Pancreas (tissue), 10 donors: Measurements from ENCODE around the gene TANC2. TPM values are rescaled to one million over a fixed set of nuclear protein-coding genes. Genes with fewer than 3 reads are reported as not detected.

Experiments
- ATAC-seq, 4 donors: fragments of 200-7000 bp; cut with Tn5 transposase; one replicate each; pipeline versions ENCODE4 v1.8.0 to v1.9.1; 2020; ENCODE audit warnings: mild to moderate bottlenecking in 4 of 4, moderate library complexity in 4 of 4
- DNase-seq, 6 donors: peaks; one replicate each; pipeline ENCODE4 v3.0.0-alpha.2; 2020
- FAIRE-seq: peaks from 2 replicates; lab custom pipeline; 2012; peaks lifted over from hg19 to GRCh38; lab: Jason Lieb, UNC
- H3K27ac ChIP-seq, 4 donors: fragments of 200-600 bp; sonication (generic); 1 replicate in 3 of 4; 2 replicates in 1 of 4; pipeline versions ENCODE4 v1.5.0 to v1.8.0; 2020
- H3K27me3 ChIP-seq, 4 donors: fragments of 200-600 bp; one replicate each; pipeline ENCODE4 v1.8.0; 2021
- H3K36me3 ChIP-seq, 3 donors: fragments of 200-600 bp; sonication (generic) in 1 of 3; one replicate each; pipeline versions ENCODE4 v1.5.0 to v1.8.0; 2020 to 2021
- H3K4me1 ChIP-seq, 3 donors: fragments of 200-600 bp; one replicate each; pipeline ENCODE4 v1.8.0; 2021
- H3K4me3 ChIP-seq, 4 donors: fragments of 200-600 bp; sonication (generic) in 2 of 4; one replicate each; pipeline versions ENCODE4 v1.5.0 to v1.8.0; 2020 to 2021
- H3K9me3 ChIP-seq, 4 donors: fragments of 200-600 bp; one replicate each; pipeline ENCODE4 v1.8.0; 2021
- CTCF ChIP-seq, 4 donors: fragments of 200-600 bp; sonication (generic) in 3 of 4; IDR thresholded peaks; one replicate each; pipeline versions ENCODE4 v1.5.0 to v1.8.0; 2021; ENCODE audit warnings: antibody characterized with exemption in 4 of 4
- WGBS, 2 donors: extraction: QIAGEN DNeasy Blood & Tissue Kit; methylation state at CpG; one replicate each; pipeline ENCODE4 v1.1.7; 2013; 5-methylcytosine and 5-hydroxymethylcytosine counted together
- intact Hi-C, 3 donors: fragments of 100-400 bp; cut with DNase I; formaldehyde crosslinking; loops; one replicate each; pipeline versions ENCODE4 v1.11.1 to v1.14.2; 2022
- polyA plus RNA-seq, 2 donors: library from polyadenylated mRNA; stranded (reverse); fragments of 200-250 nt; gene quantifications; one replicate each; pipeline ENCODE4 v1.2.3, GENCODE V29; 2013
- total RNA-seq, 6 donors: library from RNA; stranded (reverse); fragmentation: NEBNext Ultra II Directional in 4 of 6; extraction: Animal tissue kit (Norgen Biotek cat#: 25700) in 4 of 6; gene quantifications; one replicate each; pipeline versions ENCODE4 v1.2.1 to v1.2.4, GENCODE V29; 2021 to 2023
- donor health status: healthy with polysubstance abuse.
- donor health status: DM: no; HTN: no; CAD: no; lungs with moderate emphysema.
- donor health status: DM: no; HTN: no; CAD: no.
- donor health status: control.
- donor health status: control.
- donor health status: Bipolar disorder and iron deficiency.
- donor health status: DM: yes; HTN: yes; CAD: no.
- donor health status: DM: no; HTN: no; CAD: no.
- donor health status: DM: no; HTN: no; CAD: no.
- donor health status: DM: yes; HTN: yes; CAD: no.

The TANC2 gene
- total and polyA plus RNA-seq, 8 donors = 3.7 to 28.0 (median 10.9) TPM

GRCh38 chr17:62996221-62996620 lies 30.2 kb downstream of the TANC2 start:
- Histone ChIP-seq H3K27me3 (no peaks in the 10 kb centered on the region), H3K36me3 (no peaks in the 10 kb centered on the region), H3K9me3 (no peaks in the 10 kb centered on the region), H3K27ac (no peak overlapping the region), H3K4me1 (no peaks in the 10 kb centered on the region), H3K4me3 (no peak overlapping the region)
- FAIRE-seq (no peak), DNase-seq (no peak), ATAC-seq (no peak)
- TF ChIP-seq CTCF (IDR thresholded peaks at IDR 0.05) = no peak
- 88 to 89% methylated on average over 8 of the region's 8 CpGs for WGBS, 2 donors
- intact Hi-C loops = no loop called here

- H3K4me1 ChIP-seq = no peaks in the 10 kb centered on the region
- H3K4me3 ChIP-seq = no peak overlapping the region
- no peaks in the 10 kb centered on the region for H3K9me3 ChIP-seq
- no peak overlapping the region for H3K27ac ChIP-seq
- intact Hi-C loops = no loop called here
- DNase-seq (no peak), ATAC-seq (no peak), FAIRE-seq (no peak)
- no peak for TF ChIP-seq CTCF (IDR thresholded peaks at IDR 0.05)
- 91 to 92% methylated on average over 1 of the region's 1 CpG for WGBS, 2 donors
- no peaks in the 10 kb centered on the region for H3K27me3 ChIP-seq
- no peaks in the 10 kb centered on the region for H3K36me3 ChIP-seq
Observed at GRCh38 chr17:62998166-62998565, 32.1 kb downstream of the TANC2 start.

DNA sequence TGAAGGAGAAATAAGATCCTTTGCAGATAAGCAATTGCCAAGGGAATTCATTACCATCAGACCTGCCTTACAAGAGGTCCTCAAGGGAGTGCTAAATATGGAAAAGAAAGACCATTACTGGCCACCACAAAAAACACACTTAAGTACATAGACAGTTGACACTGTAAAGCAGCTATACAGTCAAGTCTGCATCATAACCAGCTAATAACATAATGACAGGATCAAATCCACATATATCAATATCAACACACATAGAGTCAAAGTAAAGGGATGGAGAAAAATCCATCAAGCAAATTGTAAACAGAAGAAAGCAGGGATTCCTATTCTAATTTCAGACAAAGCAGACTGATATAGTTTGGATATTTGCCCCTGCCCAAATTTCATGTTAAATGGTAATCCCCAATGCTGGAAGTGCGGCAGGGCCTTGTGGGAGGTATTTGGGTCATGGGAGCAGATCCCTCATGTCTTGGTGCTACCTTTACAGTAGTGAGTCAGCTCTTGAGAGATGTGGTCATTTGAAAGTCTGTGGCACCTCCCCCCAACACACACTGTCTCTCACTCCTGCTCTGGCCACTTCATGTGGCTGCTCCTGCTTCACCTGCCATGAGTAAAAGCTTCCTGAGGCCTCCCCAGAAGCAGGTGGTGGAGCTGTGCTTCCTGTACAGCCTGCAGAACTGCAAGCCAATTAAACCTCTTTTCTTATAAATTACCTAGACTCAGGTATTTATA lies 32.8 kb downstream of the TANC2 start:
- Histone ChIP-seq H3K4me1 (no peaks in the 10 kb centered on the region), H3K4me3 (no peak overlapping the region), H3K36me3 (no peaks in the 10 kb centered on the region), H3K9me3 (no peaks in the 10 kb centered on the region), H3K27ac (no peak overlapping the region), H3K27me3 (no peaks in the 10 kb centered on the region)
- ATAC-seq = no peak
- DNase-seq = no peak
- no peak for FAIRE-seq
- intact Hi-C loops = no loop called here
- no peak for TF ChIP-seq CTCF (IDR thresholded peaks at IDR 0.05)
- 97 to 100% methylated on average over 1 of the region's 1 CpG for WGBS, 2 donors

GRCh38 chr17:62999736-63000135 lies 33.7 kb downstream of the TANC2 start:
- TF ChIP-seq CTCF (IDR thresholded peaks at IDR 0.05) = no peak
- H3K4me1 ChIP-seq = no peaks in the 10 kb centered on the region
- no peak overlapping the region for H3K27ac ChIP-seq
- intact Hi-C loops = no loop called here
- no peak overlapping the region for H3K4me3 ChIP-seq
- H3K36me3 ChIP-seq = no peaks in the 10 kb centered on the region
- H3K27me3 ChIP-seq = no peaks in the 10 kb centered on the region
- H3K9me3 ChIP-seq = no peaks in the 10 kb centered on the region
- DNase-seq (no peak), ATAC-seq (no peak), FAIRE-seq (no peak)
- 95 to 98% methylated on average over 3 of the region's 3 CpGs for WGBS, 2 donors

DNA sequence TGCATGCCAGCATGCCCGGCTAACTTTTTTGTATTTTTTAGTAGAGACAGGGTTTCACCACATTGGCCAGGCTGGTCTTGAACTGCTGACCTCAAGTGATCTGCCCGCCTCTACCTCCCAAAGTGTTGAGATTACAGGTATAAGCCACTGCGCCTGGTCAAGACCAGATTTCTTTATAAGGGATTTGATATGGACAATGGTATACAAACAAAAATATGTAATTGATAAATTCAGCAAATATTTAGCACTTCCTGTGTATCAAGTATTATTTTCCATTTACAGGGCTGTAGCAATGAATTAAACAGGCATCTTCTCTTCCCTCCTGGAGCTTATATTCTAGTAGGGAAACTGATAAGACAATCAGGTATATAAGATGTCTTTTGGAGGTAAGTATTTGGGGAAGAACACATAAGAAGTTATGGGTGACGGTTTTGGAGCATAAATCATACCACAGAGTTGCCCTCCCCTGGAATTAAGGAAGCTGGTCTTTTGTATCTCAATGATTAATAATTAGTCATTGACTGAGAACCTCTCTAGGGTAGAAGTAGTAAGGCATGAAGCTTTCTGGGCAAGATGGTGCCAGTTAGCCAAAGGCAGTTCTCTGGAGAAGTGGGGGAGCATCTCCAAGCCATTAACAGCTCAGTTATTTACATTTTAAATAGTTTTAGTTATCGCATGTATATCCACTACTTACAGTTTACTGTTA lies 35.8 kb downstream of the TANC2 start:
- intact Hi-C loops = no loop called here
- FAIRE-seq = no peak
- WGBS, 2 donors = 92 to 97% methylated on average over 5 of the region's 5 CpGs

More for the DNA sequence above, 35.8 kb downstream of the TANC2 start:
- DNase-seq = no peak
- Histone ChIP-seq H3K27me3 (no peaks in the 10 kb centered on the region), H3K36me3 (no peaks in the 10 kb centered on the region), H3K4me3 (no peak overlapping the region), H3K4me1 (no peaks in the 10 kb centered on the region), H3K9me3 (no peaks in the 10 kb centered on the region), H3K27ac (no peak overlapping the region)
- no peak for ATAC-seq
- no peak for TF ChIP-seq CTCF (IDR thresholded peaks at IDR 0.05)
